ENCODE data around the gene AHCY. TPM values are rescaled to one million over a fixed set of nuclear protein-coding genes. Genes with fewer than 3 reads are reported as not detected.
"Not testable (repeated sequence)": the region's sequence is repeated elsewhere in the genome, so short reads cannot be mapped to it uniquely, and the experiment has no call there.

Gene AHCY
- total RNA-seq, 4 donors from 2014 or later = 99.0 to 146 (median 137) TPM

DNA sequence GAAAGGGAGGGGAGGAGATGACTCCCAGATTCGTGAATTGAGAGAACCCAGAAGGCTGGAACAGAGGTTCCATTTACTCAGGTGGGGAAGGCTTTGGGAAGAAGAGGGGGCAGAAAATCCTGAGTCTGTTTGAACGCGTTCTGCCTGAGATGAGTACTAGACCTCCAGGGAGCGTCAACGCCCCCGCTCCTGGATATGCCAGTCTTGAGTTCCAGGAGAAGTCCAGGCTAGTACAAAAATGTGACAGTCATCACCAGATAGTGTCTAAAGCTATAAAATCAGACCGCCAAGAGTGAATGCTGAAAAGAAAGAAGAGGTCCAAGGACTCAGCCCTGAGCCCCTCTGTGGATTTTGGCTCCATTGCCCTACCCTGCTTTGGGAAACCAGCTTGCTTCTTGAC, 8.6 kb downstream of the AHCY start:
- H3K36me3 ChIP-seq = peaks cover 21 to 60% (median 40%) of the 10 kb centered on the region in 3 donors

GRCh38 chr20:34293589-34293988, 9.6 kb downstream of the AHCY start:
- TF ChIP-seq CTCF (IDR thresholded peaks at IDR 0.05) = no peak
- no peak for TF ChIP-seq POLR2A (IDR thresholded peaks at IDR 0.05)
- 73 to 74% methylated on average over 7 of the region's 7 CpGs for WGBS, 2 donors

More for the DNA sequence above, 8.6 kb downstream of the AHCY start:
- DNase-seq = no peak
- Histone ChIP-seq H3K4me3 (no peak overlapping the region), H3K27me3 (no peaks in the 10 kb centered on the region), H3K4me1 (peaks cover 0 to 15% (median 0%) of the 10 kb centered on the region in 3 donors), H3K9me3 (no peaks in the 10 kb centered on the region), H3K27ac (no peak overlapping the region)
- WGBS, 2 donors = 79 to 89% methylated on average over 7 of the region's 7 CpGs
- no peak for TF ChIP-seq POLR2A (IDR thresholded peaks at IDR 0.05)
- no peak for TF ChIP-seq CTCF (IDR thresholded peaks at IDR 0.05)
- intact Hi-C loops (cut with DNase I) = no loop called here

GRCh38 chr20:34293119-34293518, 10.0 kb downstream of the AHCY start:
- intact Hi-C loops (cut with DNase I) = no loop called here
- H3K4me3 ChIP-seq = no peak overlapping the region
- H3K4me1 ChIP-seq = peaks cover 0 to 10% (median 0%) of the 10 kb centered on the region in 3 donors
- WGBS, 2 donors = 84 to 88% methylated on average over 3 to 4 of the region's 5 CpGs
- H3K27me3 ChIP-seq = no peaks in the 10 kb centered on the region
- no peaks in the 10 kb centered on the region for H3K9me3 ChIP-seq
- DNase-seq = no peak
- no peak overlapping the region for H3K27ac ChIP-seq
- TF ChIP-seq POLR2A (IDR thresholded peaks at IDR 0.05) (no peak), CTCF (IDR thresholded peaks at IDR 0.05) (no peak)
- H3K36me3 ChIP-seq = peaks cover 21 to 74% (median 50%) of the 10 kb centered on the region in 3 donors

More at GRCh38 chr20:34293589-34293988, 9.6 kb downstream of the AHCY start:
- Histone ChIP-seq H3K4me1 (peaks cover 0 to 10% (median 0%) of the 10 kb centered on the region in 3 donors), H3K9me3 (no peaks in the 10 kb centered on the region), H3K4me3 (no peak overlapping the region), H3K27me3 (no peaks in the 10 kb centered on the region), H3K27ac (no peak overlapping the region), H3K36me3 (peaks cover 21 to 70% (median 46%) of the 10 kb centered on the region in 3 donors)
- no peak for DNase-seq
- intact Hi-C loops (cut with DNase I) = no loop called here

DNA sequence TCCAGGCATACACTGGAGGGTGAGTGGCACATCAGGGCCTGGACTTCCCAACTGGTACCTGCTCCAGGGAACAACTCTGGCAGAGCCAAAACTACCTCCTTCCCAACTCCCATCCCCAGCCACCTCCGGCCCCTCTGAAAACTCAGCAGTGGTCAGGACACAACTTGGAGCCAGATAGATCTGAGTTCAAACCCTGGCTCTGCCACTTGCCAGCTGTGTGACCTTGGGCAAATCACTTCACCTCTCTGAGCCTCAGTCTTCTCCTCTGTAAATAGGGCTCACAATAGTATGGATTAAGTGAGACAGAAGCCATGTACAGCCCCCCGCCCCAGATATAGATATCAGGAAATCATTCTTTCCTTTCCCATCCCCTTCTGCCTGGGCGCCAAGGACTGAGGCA, 10.7 kb downstream of the AHCY start:
- Histone ChIP-seq H3K27me3 (no peaks in the 10 kb centered on the region), H3K9me3 (no peaks in the 10 kb centered on the region), H3K36me3 (peaks cover 21 to 81% (median 56%) of the 10 kb centered on the region in 3 donors), H3K27ac (no peak overlapping the region), H3K4me1 (peaks cover 0 to 10% (median 0%) of the 10 kb centered on the region in 3 donors), H3K4me3 (no peak overlapping the region)
- 93 to 95% methylated on average over 3 of the region's 3 CpGs for WGBS, 2 donors
- no peak for DNase-seq
- TF ChIP-seq POLR2A (IDR thresholded peaks at IDR 0.05) (no peak), CTCF (IDR thresholded peaks at IDR 0.05) (no peak)
- intact Hi-C loops (cut with DNase I) = no loop called here

DNA sequence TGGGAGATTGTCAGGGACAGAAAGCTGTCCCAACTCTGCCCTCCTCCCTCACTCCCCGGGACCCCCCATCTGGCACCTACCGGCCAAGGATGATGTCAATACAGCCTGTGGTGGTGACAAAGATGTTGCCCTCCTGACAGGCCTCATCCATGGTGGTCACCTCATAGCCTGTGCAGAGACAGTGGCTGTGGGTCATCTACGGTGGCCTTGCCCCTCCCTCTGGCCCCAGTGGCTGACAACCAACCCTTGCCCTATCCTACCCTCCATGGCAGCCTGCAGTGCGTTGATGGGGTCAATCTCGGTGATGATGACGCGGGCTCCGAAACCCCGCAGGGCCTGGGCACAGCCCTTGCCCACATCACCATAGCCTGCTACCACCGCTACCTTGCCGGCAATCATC, 12.7 kb downstream of the AHCY start:
- WGBS, 2 donors = 96 to 100% methylated on average over 1 to 9 of the region's 11 CpGs
- no peak for TF ChIP-seq POLR2A (IDR thresholded peaks at IDR 0.05)
- TF ChIP-seq CTCF (IDR thresholded peaks at IDR 0.05) = no peak

GRCh38 chr20:34287500-34287899, 15.7 kb downstream of the AHCY start:
- H3K27me3 ChIP-seq; H3K4me1 ChIP-seq; H3K9me3 ChIP-seq; H3K4me3 ChIP-seq; DNase-seq; intact Hi-C loops (cut with DNase I); H3K27ac ChIP-seq: not testable (repeated sequence)
- 96% methylated on average over 4 of the region's 5 CpGs for WGBS, 2 donors
- H3K36me3 ChIP-seq = peaks cover 32 to 100% (median 48%) of the 10 kb centered on the region in 3 donors

More for the DNA sequence above, 12.7 kb downstream of the AHCY start:
- Histone ChIP-seq H3K9me3 (no peaks in the 10 kb centered on the region), H3K36me3 (peaks cover 22 to 100% (median 62%) of the 10 kb centered on the region in 3 donors), H3K4me1 (no peaks in the 10 kb centered on the region), H3K27me3 (no peaks in the 10 kb centered on the region), H3K4me3 (no peak overlapping the region), H3K27ac (no peak overlapping the region)
- no peak for DNase-seq
- intact Hi-C loops (cut with DNase I) = no loop called here
